Femur (tissue), 1 donor: ENCODE data around the gene C2orf49.
A peak's percentile ranks its signal among the peaks of the same experiment; 100 is the strongest.
"Not testable (repeated sequence)": the region's sequence is repeated elsewhere in the genome, so short reads cannot be mapped to it uniquely, and the experiment has no call there.

Experiments
- DNase-seq: peaks from one replicate; pipeline ENCODE4 v3.0.0-alpha.2; 2017

Gene C2orf49

DNA sequence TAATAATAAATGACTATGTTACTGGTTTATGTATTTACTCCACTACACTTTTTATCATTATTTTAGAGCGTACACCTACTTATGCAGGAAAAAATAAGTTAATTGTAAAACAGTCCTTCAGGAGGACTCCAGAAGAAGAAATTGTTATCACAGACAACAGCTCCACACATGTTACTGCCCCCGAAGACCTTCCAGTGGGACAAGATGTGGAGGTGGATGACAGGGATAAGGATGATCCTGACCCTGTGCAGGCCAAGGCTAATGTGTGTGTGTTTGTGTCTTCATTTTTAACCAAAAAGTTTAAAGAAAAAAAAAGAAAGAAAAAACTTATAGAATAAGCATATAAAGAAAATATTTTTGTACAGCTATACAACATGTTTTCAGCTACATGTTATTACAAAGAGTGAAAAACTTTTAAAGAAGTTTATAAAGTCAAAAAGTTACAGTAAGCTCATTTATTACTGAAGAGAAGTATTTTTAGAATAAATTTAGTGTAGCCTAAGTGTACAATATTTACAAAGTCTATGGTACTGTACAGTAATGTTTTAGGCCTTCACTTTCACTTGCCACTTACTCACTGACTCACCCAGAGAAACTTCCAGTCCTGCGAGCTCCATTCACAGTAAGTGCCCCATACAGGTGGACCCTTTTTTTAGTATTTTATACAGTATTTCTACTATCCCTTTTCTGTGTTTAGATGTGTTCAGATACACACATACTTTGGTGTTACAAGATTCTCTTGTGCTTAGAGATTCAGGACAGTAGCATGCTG lies 15.3 kb upstream of the C2orf49 start:
- no peak for DNase-seq

DNA sequence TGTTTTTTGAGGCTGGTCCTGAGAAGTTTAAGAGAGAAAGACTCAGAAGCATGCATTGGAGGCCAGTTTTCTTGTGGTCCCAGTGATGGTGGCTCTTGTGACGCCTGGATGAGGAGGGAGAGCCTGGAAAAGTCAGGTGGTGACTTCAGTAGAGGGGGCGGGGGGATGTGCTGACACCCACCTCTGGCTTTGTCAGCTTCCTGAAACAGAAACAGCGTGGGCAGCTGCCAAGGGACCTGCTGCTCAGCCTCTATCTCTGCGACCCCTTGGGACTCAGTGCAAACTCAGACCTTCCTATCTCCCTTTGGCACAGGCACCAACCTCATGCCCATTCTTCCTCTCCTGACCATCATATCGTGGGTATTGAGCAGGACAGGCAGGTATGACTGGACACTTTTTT lies 14.2 kb upstream of the C2orf49 start:
- DNase-seq, result no peak

DNA sequence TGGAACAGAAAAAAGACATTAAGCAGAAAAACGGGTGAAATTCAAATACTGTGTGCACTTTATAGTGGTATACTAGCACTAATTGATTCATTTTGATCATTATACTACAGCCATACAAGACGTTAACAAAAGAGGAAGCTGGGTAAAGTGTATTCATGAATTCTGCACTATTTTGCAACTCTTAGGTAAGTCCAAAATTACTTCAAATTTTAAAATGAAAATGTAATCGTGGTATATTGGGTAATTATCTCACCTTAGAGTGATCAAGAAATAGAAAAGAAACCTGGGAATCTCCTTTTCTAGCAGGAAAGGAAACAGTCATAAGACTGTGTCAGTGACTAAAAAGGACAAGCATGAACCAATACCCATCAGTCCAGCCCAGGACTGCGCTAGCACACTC lies 13.2 kb upstream of the C2orf49 start:
- DNase-seq, result no peak

DNA sequence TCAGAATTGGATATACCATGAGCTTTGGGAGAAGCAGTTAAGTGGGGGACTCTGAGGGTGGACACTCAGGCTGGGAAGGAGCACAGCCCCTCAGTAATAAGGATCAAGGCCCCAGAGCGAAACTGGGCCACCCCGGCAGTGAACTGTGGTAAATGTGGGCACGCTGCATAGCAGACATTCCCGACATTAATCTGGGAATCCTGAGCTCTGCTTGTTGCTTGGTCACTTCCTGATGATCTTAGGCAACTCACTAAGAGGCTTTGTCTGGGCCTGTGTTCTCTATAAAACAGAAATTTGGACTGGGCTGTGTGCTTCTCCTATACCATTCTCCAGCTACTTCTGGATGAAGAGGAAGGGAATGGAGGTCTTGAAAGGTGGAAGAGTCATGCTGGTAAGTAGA lies 12.6 kb upstream of the C2orf49 start:
- DNase-seq, result no peak

DNA sequence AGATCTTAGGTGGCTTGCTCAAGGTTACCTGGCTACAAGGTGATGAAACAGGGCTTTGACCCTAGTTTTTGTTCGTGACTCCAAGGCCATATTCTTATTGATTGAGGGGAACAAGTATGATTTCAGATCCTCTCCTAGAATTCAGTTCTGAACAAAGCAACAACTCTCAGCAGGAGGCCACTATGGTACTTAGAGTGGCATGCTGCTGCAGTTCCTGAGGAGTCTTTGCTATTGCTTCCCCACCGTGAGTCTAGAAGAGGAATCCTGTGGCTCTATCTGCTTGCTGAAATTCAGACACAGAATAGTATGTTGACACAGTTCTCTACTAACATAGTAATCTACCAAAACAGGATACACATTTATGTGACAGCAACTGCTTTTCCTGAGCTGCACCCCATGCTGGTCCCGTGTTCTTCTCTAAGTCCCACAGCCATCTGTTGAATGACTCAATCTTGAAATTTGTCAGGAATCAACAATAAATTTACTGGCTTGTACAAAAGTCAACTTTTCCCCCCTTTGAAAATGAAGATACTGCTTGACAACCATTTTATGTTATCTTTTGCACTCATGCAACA lies 11.9 kb upstream of the C2orf49 start:
- DNase-seq, result no peak

DNA sequence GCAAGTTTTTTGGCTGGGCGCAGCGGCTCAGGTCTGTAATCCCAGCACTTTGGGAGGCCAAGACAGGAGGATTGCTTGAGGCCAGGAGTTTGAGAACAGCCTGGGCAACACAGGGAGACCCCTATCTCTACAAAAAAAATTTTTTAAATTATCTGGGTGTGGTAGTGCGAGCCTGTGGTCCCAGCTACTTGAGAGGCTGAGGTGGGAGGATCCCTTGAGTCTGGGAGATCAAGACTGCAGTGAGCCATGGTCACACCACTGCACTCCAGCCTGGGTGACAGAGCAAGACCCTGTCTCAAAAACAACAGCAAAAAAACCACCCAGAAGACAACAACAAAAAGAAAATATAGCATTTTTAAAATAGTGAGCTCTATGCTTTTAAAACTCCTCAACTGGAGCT lies 10.1 kb upstream of the C2orf49 start:
- not testable (repeated sequence) for DNase-seq

DNA sequence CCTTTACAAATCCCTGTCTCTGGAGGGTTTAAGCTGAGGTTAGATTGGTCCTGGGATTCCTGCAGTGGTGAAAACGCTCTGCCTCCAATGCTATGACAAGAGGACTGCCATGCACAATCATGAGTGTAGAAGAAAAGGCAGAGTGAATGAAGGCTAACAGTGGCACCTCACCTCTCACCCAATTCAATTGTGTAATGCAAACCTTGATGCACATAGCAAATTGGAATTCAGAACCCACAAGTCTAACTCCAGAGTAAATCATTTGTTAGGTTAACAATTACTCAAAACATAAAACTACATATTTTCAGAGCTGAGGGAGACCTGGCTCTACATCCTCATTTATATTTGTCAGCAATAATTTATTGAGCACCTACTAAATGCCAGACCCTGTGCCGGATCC lies 9.7 kb upstream of the C2orf49 start:
- DNase-seq, result no peak

DNA sequence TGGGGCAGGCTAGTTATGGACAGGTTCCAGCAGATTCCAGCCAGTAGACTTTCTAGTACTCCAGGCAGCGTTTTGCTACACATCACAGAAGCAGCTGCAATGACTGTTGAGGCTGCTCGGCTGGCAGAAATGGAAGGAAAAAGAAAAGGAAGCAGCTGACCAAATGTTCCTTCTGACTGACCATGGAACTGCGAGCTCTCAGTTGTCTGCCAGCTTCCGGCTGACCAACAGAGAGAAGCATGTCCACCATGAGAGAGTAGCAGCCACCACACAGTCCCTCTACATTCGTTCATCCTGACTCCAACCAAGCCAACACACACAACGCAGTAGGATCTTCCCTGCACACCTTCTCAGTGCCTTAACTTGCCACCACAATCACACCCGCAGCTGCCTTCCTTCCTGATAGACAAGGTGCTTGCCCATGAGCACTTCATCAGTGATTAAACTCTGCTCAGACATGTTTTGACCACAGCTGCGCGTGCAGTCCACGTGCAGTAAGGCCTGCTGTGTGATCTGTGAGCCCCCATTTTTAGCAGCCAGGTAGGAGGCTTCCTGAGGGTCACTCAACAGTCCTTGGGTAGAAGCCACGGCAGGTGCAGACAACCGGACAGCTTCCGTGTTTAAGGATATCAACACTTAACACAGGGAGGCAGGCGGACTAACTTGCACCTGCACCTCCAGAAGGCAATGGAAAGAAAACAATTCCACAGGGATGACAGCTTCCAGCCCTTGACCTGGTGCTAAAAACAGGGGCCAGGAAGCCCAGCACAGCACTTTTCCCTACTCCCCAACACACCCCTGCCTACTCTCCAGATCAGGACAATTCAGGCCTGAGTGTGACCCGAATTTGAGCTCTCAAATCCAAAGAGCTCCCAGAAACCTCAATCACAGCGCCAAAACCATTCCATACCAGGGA lies 8.8 kb upstream of the C2orf49 start:
- DNase-seq, result peak; percentile 36

DNA sequence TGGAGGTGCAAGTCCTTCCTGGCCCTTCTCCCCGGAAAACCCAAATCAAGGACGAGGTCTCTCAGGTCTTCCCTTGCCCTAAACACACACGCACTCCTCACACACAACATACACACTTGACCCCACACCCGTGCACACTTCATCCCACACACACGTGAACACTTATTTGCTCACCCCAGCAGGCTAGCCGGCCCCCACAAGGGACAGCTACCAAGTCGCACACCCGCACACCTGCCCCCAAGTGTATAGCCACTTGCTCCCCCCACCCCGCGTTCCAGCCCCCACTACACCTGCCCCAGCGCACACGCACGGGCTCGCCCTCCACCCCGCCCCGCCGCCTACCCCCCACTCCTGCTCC lies 8.2 kb upstream of the C2orf49 start:
- DNase-seq, result peak; percentile 44

DNA sequence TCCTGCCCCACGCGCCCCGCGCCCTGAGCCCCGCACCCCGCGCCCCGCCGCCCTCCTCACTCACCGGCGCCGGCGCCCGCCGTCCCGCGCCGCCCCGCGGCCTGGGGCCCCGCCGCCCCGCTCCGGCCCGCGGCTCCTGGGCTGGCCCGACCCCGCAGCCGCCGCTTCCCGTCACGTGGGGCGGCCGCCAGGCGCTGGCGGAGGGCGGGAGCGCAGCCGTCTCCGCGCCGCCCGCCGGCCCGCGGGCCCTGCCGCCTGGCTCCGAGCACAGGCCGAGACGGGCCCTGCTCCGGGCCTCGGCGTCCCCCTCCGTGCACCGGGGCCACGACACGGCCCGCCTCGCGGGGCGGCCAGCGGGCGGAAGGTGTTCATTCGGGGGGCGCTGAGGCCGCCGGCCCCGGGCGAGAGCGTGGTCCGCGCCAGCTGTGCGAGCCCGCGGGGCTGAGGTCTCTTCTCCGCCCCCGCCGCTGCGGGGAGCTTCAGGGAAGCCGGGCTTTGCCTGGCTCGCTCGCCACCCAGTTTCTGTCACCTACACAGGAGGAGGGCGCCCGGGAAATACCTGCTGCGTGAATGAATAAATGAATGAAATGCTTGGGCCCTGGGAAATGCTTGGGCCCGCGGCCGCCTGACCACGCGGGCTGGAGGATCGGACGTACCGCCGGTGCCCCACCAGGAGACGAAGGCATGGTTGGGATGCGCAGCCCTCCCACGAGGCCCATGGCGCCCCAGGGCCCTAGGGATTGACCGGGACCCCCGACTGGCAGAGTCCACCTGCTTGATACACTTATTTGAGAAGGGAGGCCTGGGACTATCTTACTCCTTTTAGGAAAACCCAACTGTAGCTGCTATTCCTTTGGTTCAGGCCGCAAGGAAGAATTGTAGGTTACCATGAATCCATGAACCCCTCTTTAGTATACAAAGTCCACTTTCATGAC lies 7.5 kb upstream of the C2orf49 start, which contains the start of gene TGFBRAP1:
Gene TGFBRAP1 (minus strand): TSS at position 175 of the 935 bp plus-strand sequence. CDS start 21,434 bp downstream, outside the sequence.
- peak; percentile 67 for DNase-seq

DNA sequence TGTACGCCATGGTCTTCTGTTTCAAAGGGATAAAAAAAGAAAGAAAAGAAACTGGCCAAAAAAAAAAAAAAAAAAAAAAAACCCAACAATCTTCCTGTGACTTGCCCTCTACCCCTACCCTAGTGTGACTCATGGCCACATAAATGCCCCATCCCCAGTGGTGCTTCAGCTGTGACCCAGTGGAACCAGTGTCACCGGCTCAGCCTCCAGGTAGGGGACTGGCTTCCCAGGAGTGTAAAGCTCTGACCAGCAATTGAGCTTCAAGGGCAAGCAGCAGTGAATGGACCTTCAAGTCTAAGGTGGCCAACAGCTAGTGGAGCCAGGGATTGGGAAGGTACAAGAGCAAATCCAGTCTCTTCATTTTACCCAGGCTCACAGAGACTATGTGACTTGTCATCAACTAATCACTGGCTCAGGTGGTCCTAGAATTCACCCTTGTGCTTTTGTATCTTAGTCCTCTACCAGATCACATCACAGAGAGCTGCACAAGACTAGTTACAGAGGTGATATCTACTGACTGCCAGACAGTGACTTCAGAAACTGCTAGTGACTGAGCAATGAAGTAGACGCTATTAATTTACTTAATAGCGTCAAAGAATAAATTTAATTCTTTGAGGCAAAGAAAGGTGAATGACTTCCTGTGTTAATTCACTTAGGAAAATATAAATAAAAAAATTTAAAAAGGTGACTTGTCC lies 6.5 kb upstream of the C2orf49 start:
- DNase-seq, result no peak

DNA sequence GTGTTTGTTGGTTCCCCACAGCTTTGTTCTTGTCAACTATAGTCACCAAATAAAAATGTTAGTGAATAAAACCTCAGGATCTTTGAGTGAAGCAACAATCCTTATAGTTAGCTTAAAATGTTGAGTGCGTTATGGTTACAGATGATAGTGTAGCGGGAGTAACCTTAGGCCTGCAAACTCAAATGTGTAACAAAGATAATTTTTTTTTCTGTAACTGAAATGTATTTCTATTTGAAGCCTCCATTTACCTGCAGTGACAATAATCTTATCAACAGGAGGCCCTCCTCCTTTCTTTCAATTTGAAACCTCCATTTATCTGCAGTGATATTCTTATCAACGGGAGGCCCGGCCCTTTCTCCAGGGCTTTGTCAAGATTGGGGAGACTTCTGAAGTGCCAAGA lies 3.1 kb upstream of the C2orf49 start:
- no peak for DNase-seq

DNA sequence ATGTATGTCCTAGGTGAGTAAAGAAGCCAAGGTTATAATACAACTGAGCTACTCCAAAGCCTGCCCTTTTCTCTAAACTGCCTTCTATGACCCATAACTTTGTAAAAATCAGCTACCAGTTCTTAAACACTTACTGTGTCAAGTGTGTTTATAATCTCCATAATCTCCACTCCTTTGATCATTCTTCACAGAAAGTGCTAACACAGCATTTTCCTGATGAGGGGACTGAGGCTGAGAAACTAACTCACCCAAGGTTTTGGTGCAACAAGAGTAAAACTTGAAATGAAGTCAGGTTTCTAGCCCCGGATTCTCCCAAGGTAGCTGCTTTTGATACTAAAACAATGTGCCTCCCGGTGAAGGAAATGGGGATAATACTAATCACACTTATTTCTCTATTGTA lies 1.9 kb upstream of the C2orf49 start:
- no peak for DNase-seq

DNA sequence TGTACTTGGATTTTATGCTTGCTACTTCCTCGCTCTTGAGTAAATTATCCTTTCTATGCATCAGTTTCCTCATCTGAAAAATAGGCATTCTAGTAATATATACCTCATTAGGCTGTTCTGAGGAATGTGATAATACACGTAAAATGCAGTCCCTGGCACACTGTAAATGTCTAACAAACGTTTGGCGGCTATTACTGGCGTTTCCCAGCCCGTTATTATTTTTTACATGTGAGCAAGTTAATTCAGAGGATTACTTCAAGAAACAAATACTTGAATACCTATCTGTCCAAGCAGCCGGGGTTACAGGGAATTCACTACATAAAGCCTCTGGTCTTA lies 586 bp upstream of the C2orf49 start:
- DNase-seq, result no peak

DNA sequence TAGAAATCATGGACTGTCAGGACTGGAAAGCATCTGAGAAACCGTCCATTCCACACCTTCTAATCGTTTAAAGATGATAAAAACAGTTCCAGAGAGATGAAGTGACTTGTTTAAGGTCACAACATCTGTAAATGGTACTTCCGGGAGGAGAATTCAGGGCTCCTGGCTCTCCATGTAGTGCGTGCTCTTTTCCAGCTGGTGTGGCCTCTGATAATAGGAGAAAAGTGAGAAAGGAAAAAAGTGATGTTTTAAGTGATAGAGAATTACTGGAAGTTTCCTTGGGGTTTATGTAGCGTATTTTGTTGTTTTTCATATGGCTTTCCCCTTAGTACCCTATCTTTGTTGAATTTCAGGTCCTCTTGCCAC lies 663 bp downstream of the C2orf49 start:
- no peak for DNase-seq

DNA sequence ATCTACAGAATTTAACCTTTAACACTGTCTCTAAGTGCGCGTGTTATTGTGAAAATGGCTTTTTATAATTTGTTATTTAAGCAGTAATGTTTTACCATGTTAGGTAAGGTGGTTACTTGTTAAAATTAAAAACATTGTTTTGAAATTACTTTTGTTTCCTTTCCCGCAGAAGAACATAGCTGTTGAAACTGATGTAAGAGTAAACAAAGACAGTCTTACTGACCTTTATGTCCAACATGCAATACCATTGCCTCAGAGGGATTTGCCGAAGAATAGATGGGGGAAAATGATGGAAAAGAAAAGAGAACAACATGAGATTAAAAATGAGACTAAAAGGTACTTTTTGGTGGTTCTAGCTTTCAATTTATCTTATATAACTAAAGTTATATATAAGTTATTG lies 2.1 kb downstream of the C2orf49 start:
- no peak for DNase-seq

DNA sequence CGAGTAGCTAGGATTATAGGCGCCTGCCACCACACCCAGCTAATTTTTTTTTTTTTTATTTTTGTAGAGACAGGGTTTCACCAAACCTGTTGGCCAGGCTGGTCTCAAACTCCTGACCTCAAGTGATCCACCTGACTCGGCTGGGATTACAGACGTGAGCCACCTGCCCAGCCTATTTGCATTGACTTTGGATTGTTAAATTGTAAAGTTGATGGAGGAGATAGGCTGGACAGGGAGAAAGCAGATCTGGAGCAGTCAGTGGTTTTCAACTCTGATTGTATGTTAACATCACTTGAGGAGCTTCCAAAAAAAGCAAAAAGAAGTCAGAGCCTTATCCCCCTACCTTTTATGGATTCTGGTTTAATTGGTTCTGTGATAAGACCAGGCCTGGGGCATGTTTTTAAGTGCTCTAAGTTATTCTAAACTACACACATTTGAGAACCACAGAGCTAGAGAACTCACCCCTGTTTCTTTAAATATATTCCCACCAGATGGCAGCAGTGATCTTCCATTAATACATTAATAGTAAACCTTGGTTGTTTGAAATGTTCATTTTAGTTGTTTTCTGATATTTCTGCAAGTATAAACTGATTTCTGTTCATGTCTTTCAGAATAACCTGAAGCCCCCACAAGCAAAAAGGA lies 7.5 kb downstream of the C2orf49 start:
- DNase-seq, result no peak

DNA sequence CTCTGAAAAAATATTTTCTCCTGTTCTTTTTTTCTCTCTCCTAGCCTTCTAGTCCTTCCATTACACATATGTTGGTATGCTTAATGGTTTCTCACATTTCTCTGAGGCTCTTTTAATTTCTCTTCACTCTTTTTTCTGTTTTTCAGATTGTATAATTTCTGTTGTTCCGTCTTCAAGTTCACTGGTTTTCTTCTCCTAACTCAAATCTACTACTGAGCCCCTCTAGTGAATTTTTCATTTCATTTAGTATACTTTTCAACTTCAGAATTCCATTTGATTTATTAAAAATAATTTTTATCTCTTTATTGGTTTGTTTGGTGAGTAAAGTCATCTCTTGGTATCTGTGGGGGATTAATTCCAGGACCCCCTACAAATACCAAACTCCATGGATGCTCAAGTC lies 19.8 kb downstream of the C2orf49 start:
- no peak for DNase-seq

DNA sequence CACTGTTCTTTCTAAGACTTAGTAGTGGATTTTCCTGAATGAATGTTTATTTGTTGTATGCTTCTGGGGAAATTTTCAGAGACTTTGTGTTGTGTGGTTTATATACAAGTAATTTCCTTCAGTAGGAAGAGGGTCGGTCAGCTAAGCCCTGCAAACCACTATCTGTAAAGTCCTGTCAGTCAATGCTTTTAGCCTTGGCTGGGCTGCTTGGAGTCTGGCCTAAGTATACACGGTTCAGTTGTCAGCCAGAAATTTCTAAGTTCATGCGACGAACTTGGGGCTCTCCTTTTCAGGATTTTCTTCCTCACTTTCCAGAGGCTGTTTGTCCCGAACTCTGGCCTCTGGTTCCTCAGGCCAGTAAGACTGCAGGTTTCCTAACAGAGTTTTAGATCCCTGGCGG lies 21.3 kb downstream of the C2orf49 start:
- DNase-seq, result no peak

DNA sequence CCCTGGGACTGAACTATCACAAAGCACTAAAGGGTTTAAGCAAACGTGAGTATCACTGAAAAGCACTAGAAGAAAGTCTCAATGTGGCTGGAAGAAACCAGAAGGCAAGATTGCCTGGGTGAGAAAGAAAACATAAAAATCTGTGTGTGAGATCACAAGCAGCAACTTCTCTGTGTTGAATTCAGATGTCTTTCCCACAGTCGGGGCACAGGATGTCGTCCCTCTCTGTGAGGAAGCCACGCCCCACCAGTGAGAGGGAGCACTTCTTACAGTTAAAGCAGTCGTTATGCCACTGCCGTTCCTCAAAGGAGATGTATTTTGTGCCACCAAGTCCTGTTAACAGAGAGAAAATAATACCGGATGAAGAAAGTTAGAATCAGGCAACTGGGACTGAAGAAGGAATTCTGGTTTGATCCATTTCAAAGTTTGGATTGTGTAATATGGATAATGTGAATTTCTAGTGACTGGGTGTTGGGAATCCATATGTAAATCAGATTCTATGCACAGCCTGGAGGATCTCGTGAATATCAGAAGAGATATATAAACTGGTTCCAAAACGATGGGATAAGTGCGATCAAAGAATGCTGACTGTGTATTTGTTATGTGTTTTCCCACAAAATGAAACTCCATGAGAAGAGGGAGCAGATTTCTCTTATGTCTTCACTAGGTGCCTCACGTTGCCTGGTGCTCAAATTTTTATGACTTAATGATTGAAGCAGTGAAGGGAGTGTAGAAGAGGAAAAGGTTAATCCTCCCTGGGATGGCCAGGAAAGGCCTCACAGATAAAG lies 24.0 kb downstream of the C2orf49 start:
- DNase-seq, result no peak
